GM12878 (cell line): ENCODE measurements around the gene GUCY2D.

Experiments
- CEBPB ChIP-seq, 2 experiments: fragments of 150-350 bp in 1 of 2; IDR thresholded peaks; 2 replicates each; pipeline ENCODE4 v1.6.1; 2012 to 2014; ENCODE audit warnings: low read depth in 2 of 2, low read length in 2 of 2, borderline replicate concordance in 1 of 2, inconsistent platforms in 1 of 2
- CHD1 ChIP-seq: IDR thresholded peaks from 2 replicates; pipeline ENCODE4 v1.6.1; 2012; ENCODE audit warnings: low read depth, low read length, improper control_type of control experiment
- GABPA ChIP-seq: IDR thresholded peaks from 2 replicates; pipeline ENCODE4 v1.6.1; 2014; ENCODE audit warnings: antibody characterized with exemption, low read depth, mild to moderate bottlenecking, inconsistent platforms
- HDAC6 ChIP-seq: fragments of 200-600 bp; sonication (generic); IDR thresholded peaks from one replicate; pipeline ENCODE4 v1.8.0; 2017; ENCODE audit warnings: antibody characterized with exemption; ENCODE audit not compliant: unreplicated experiment
- MAX ChIP-seq: IDR thresholded peaks from 2 replicates; pipeline ENCODE4 v1.6.1; 2012; ENCODE audit warnings: low read depth, low read length, improper control_type of control experiment
- POLR2A ChIP-seq: IDR thresholded peaks from 2 replicates; pipeline ENCODE4 v1.6.1; 2011; ENCODE audit warnings: low read depth, mild to moderate bottlenecking, low read length
- POLR2AphosphoS5 ChIP-seq: IDR thresholded peaks from 2 replicates; pipeline ENCODE4 v1.6.1; 2011; ENCODE audit warnings: mild to moderate bottlenecking, low read length, inconsistent platforms
- RAD21 ChIP-seq: IDR thresholded peaks from 2 replicates; pipeline ENCODE4 v1.6.1; 2011; ENCODE audit warnings: mild to moderate bottlenecking, low read depth, low read length, moderate library complexity; ENCODE audit not compliant: insufficient read depth
- YY1 ChIP-seq: IDR thresholded peaks from 2 replicates; pipeline ENCODE4 v1.6.1; 2011; ENCODE audit warnings: low read depth, mild to moderate bottlenecking, low read length
- TF ChIP-seq, protein P1 (sequence below): IDR thresholded peaks from 2 replicates; pipeline ENCODE4 v1.6.1; 2011; ENCODE audit warnings: low read depth, mild to moderate bottlenecking, low read length, moderate library complexity, borderline replicate concordance; ENCODE audit errors: extremely low read depth
- TF ChIP-seq, protein P2 (sequence below): IDR thresholded peaks from 2 replicates; pipeline ENCODE4 v1.6.1; 2012; ENCODE audit warnings: mild to moderate bottlenecking, low read depth, low read length
- TF ChIP-seq, protein P3 (sequence below): fragments of 450-650 bp; IDR thresholded peaks from 2 replicates; pipeline ENCODE4 v1.6.1; 2017; ENCODE audit warnings: mild to moderate bottlenecking, moderate library complexity

DNA sequence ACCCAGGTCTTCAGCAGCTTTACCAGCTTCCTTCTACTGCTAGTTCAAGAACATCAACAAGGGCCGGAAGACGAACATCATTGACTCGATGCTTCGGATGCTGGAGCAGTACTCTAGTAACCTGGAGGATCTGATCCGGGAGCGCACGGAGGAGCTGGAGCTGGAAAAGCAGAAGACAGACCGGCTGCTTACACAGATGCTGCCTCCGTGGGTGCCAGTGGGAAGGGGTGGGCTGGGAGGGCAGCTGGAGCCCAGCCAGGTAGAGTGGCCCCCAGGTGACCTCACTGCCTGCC is 12.1 kb downstream of the GUCY2D start:
- TF ChIP-seq POLR2AphosphoS5 (no peak), POLR2A (no peak), MAX (no peak), RAD21 (no peak), GABPA (no peak), CHD1 (no peak), YY1 (no peak), CEBPB (IDR thresholded peaks at IDR 0.05; ENCODE audit: borderline replicate concordance in 1 of 2, low read depth in 2 of 2, low read length in 2 of 2) (no peak), HDAC6 (no peak)
- TF ChIP-seq, protein P1, sequence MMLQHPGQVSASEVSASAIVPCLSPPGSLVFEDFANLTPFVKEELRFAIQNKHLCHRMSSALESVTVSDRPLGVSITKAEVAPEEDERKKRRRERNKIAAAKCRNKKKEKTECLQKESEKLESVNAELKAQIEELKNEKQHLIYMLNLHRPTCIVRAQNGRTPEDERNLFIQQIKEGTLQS: no peak
- TF ChIP-seq, protein P2, sequence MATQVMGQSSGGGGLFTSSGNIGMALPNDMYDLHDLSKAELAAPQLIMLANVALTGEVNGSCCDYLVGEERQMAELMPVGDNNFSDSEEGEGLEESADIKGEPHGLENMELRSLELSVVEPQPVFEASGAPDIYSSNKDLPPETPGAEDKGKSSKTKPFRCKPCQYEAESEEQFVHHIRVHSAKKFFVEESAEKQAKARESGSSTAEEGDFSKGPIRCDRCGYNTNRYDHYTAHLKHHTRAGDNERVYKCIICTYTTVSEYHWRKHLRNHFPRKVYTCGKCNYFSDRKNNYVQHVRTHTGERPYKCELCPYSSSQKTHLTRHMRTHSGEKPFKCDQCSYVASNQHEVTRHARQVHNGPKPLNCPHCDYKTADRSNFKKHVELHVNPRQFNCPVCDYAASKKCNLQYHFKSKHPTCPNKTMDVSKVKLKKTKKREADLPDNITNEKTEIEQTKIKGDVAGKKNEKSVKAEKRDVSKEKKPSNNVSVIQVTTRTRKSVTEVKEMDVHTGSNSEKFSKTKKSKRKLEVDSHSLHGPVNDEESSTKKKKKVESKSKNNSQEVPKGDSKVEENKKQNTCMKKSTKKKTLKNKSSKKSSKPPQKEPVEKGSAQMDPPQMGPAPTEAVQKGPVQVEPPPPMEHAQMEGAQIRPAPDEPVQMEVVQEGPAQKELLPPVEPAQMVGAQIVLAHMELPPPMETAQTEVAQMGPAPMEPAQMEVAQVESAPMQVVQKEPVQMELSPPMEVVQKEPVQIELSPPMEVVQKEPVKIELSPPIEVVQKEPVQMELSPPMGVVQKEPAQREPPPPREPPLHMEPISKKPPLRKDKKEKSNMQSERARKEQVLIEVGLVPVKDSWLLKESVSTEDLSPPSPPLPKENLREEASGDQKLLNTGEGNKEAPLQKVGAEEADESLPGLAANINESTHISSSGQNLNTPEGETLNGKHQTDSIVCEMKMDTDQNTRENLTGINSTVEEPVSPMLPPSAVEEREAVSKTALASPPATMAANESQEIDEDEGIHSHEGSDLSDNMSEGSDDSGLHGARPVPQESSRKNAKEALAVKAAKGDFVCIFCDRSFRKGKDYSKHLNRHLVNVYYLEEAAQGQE: no peak
- TF ChIP-seq, protein P3, sequence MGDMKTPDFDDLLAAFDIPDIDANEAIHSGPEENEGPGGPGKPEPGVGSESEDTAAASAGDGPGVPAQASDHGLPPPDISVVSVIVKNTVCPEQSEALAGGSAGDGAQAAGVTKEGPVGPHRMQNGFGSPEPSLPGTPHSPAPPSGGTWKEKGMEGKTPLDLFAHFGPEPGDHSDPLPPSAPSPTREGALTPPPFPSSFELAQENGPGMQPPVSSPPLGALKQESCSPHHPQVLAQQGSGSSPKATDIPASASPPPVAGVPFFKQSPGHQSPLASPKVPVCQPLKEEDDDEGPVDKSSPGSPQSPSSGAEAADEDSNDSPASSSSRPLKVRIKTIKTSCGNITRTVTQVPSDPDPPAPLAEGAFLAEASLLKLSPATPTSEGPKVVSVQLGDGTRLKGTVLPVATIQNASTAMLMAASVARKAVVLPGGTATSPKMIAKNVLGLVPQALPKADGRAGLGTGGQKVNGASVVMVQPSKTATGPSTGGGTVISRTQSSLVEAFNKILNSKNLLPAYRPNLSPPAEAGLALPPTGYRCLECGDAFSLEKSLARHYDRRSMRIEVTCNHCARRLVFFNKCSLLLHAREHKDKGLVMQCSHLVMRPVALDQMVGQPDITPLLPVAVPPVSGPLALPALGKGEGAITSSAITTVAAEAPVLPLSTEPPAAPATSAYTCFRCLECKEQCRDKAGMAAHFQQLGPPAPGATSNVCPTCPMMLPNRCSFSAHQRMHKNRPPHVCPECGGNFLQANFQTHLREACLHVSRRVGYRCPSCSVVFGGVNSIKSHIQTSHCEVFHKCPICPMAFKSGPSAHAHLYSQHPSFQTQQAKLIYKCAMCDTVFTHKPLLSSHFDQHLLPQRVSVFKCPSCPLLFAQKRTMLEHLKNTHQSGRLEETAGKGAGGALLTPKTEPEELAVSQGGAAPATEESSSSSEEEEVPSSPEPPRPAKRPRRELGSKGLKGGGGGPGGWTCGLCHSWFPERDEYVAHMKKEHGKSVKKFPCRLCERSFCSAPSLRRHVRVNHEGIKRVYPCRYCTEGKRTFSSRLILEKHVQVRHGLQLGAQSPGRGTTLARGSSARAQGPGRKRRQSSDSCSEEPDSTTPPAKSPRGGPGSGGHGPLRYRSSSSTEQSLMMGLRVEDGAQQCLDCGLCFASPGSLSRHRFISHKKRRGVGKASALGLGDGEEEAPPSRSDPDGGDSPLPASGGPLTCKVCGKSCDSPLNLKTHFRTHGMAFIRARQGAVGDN: no peak
